Measurements from ENCODE around the gene NRTN. TPM values are rescaled to one million over a fixed set of nuclear protein-coding genes. Genes with fewer than 3 reads are reported as not detected.
"Not testable (repeated sequence)": the region's sequence is repeated elsewhere in the genome, so short reads cannot be mapped to it uniquely, and the experiment has no call there.

The NRTN gene
- polyA plus RNA-seq, 12 donors, result 0.14 to 4.2 (median 0.33) TPM; not detected in 3

DNA sequence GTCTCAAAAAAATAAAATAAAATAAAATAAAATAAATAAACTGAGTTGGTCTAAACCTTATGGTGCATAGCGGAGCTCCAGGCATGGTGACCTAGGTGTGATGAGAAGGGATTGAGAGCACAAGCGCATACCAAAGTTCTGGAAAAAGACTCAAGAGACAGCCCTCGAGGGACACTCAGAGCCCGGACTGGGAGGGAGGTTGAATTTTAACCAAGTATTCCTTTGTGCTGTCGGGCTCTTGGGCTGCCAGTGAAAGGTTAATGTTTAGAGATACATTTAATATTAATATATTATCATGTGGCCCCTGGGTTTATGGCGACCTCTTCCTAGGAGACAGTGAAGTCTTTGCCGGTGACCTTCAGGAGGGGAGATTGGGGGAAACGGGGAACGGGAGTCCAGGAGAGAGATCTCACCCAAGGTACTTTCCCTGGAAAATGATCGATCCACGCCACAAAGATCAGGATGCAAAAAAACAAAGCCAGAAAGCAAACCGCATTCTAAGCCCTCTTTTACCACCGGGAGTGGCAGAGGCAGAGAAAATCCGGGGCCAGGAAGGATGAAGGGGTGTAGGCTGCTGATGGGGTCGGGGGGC lies 33.0 kb downstream of the NRTN start:
- no peak for DNase-seq

DNA sequence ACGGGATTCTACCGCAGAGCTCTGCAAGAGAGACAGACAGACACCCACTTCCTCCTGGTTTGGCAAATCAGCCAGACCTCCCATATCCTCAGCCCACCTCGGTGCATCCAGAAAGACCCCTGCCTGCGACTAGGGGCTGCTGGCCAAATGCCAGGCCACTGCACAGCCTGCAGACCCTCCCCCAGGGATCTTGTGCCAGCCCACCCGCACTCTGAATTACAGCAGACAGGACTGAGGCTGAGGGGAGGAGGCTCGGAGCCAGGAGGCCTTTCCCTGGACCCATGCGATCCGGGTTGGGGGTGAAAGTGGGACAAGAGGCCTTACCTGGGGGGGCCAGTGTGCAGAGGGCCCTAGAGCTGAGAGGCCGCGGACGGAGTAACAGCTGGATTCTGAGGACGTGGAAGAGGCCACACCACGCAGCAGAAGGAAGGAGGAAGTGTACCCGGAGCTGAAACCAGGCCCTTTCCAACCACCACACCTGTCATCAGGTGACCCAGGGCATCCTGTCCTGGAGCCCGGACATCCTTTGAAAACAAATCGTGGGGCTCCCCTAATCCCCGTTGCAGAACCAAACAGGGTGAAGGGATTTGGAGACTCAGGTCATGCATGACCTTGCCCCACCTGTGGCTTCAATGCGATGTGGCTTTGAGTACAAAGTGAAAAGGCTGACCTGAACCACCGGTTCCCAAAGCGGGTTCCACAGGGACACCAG lies 33.6 kb downstream of the NRTN start:
- no peak for DNase-seq

DNA sequence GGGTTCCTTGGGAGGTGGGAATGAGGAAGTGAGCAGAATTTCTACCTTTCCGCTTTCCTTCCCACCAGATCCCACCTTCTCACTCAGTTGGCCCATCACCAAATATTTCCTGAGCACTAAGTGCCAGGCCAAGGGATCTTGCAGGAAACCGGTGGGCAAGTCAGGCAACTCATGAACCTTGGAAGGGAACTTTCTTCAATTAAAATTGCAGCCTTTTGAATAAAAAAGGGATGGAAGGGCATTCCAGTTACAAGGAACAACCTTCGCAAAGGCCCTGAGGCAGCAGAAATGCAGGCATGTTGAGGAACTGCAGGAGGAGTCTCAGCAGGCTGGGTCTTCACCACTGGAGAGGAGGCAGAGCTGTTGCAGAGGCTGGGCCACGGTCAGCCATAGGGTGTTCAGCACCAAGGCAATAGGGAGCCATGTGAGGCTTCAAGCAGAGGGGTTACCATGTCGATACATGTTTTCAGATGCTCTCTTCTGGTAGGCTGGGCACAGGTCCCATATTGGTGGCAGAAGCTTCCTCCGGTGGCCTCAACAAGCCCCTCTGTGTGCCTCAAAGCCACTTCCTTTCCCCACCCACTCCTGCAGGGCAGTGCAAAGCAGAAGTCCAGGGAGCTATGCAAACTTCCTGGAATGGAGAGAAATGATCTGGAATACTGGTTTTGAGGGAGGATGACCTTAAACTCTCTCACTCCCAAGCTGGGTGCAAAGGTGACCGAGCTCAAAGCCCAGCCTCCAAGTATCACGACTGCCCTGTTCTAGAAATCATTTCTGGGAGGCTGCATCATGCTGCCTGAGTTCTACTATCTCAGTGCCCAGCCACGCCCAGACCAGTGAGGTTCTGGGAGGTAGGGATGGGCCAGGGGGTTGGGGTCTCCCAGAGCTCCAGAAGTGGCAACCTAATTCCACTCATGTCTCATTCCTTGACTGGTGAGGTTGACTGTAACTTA lies 34.5 kb downstream of the NRTN start, which contains the start of gene FUT6:
TSS of gene FUT6 (minus strand) at position 638 of the 953 bp plus-strand sequence. CDS start 7,135 bp downstream, outside the sequence.
- DNase-seq, result no peak

DNA sequence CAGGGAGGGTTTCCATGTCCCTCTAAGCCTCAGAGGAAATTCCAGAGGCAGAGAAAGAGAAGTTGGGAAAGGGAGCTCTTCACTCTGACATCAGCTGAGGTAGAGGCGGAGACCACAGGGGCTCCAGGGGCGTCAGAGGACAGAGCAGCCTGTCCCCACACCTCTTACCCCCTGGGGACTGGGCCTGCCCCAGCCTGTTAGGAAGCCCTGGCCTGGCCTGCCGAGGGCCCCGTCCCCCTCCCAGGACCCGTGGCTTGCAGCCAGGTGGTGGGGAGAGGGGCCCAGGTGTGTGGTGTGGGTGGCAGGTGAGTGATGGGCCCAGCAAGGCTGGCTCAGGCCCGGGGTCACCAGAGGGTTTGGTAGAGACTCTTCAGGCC lies 36.9 kb downstream of the NRTN start:
- DNase-seq, result not testable (repeated sequence)

DNA sequence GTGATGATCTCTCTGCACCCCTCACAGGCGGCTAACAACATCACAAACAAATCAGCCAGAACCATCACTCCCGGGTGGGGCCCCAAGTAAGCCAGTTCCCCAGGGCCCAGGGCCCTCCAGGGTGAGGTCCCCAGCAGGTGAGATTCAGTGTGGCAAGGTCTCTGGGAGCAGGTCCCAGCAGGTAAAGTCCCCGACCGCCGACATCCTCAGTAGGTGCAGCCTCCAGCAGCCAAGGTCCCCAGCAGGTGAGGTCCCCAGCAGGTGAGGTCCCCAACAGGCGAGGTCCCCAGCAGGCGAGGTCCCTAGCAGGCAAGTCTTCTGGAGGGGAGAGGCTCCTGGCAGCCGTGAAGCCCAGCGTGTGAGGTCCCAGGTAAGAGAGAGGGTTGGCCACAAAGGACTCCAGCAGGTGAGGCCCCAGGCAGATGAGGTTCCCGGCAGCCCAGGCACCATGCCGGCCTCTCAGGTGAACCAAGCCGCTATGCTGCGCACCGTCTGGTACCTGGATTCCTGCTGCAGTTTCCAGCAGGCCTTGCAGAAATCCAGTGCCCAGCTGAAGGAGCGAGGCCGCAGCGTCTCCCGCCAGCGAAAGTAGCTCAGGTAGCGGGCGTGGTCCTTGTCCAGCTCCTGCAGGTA lies 38.5 kb downstream of the NRTN start:
- no peak for DNase-seq

DNA sequence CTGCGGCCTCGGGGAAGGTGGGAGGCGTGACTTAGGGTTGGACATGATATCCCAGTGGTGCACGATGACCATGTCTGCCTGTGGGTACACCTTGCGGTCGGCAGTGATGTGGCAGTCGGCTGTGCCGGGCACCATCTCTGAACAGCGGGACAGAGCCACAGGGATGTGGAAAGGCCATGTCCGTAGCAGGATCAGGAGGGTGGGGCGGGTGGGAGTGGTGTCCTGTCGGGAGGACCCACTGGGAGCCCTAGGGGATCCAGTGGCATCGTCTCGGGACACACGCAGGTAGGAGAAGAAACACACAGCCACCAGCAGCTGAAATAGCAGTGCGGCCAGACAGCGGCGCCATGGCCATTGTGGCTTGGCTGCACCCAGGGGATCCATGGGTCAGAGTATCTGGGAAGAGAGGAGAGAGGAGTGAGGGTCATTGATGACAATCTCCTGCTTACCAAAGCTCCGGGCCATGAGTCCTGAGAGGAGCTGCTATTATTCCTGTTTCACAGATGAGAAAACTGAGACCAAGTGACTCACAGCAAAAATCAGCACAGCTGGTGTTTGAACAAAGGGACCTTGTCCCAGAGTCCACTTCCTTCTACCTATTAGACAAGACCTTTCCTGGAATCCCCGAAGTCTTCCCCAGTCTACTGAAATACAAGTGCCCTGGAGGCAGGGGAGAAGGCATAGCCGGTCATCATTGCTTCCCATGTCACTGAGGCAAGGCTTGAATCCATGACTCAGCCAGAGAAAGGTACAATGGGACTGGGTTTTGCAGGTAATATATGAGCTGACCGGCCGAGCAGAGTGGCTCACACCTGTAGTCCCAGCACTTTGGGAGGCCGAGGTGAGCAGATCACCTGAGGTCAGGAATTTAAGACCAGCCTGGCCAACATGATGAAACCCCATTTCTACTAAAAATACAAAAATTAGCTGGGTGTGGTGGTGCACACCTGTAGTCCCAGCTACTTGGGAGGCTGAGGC lies 39.9 kb downstream of the NRTN start:
- DNase-seq, result no peak

DNA sequence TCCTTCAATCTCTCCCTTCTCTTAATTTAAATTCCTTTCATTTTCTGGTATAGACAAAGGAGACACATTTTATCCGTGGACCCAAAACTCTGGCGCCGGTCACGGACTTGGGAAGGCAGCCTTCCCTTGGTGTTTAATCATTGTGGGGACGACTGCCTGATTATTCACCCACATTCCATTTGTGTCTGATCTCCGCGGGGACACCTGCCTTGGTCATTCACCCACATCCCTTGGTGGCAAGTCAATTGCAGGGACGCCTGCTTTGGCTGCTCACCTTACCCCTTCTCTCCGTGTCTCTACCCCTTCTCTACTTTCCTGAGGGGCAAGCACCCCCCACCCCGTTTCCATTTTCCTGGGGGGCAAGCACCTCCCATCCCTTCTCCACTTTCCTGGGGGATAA lies 43.0 kb downstream of the NRTN start:
- DNase-seq, result not testable (repeated sequence)

DNA sequence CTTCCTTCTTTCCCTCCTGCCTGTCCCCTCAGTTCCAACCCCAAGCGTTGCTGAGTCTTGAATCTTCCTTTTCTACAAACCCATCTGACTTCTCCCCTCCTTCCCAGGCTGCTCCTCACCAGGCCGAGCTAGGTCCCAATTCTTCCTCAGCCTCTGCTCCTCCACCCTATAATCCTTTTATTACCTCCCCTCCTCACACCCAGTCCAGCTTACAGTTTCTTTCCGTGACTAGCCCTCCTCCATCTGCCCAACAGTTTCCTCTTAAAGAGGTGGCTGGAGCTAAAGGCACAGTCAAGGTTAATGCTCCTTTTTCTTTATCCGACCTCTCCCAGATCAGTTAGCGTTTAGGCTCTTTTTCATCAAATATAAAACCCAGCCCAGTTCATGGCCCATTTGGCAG lies 43.8 kb downstream of the NRTN start:
- DNase-seq, result not testable (repeated sequence)

DNA sequence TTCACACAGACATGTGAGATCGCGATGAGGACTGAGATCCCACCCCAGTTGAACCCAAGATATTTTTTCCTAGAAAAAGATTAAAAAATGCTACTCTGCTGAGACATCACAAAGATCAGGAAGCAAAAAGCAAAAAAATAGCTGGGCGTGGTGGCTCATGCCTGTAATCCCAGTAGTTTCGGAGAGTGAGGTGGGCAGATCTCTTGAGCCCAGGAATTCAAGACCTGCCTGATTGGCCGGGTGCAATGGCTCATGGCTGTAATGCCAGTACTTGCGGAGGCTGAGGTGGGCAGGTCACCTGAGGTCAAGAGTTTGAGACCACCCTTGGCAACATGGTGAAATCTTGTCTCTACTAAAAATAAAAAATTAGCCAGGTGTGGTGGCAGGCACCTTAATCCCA lies 45.3 kb downstream of the NRTN start:
- no peak for DNase-seq

DNA sequence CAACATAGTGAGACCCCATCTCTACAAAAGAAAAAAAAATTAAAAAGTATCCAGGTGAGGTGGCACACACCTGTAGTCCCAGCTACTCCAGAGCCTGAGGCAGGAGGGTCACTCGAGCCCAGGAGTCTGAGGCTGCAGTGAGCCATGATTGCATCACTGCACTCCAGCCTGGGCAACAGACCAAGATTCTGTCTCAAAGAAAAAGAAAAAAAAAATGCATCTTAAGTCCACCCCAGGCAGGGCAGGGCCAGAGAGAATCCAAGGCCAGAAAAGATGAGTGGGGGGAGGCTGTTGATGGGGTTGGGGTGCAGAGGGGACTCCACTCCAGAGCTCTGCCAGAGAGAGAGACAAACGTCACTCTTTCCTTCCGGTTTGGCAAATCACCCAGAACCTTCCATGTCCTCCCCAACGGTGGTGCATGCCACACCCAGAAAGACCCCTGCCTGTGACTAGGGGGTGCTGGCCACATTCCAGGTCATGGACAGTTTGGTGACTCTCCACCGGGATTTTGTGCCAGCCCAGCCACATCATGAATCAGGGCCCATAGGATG lies 46.0 kb downstream of the NRTN start:
- DNase-seq, result no peak

DNA sequence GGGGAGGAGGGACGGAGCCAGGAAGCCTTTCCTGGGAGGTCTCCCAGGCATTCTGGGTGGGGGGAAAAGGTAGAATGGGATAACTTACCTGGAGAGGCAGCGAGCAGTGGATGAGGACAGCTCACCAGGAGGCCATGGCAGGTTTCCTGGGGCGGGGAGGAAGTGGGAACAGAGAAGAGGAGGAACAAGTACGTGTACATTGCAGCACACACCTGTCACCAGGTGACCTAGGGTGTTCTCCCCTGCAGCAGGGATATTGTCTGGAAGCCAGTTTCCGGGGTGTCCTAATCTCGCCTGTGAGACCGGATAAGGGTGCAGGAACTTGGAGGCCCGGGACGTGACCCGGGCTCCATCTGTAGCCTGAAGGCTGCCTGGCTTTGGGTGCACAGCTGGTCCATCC lies 46.4 kb downstream of the NRTN start, which contains the start of gene FUT3:
TSS of gene FUT3 (minus strand) at position 148 of the 400 bp plus-strand sequence.
- no peak for DNase-seq

DNA sequence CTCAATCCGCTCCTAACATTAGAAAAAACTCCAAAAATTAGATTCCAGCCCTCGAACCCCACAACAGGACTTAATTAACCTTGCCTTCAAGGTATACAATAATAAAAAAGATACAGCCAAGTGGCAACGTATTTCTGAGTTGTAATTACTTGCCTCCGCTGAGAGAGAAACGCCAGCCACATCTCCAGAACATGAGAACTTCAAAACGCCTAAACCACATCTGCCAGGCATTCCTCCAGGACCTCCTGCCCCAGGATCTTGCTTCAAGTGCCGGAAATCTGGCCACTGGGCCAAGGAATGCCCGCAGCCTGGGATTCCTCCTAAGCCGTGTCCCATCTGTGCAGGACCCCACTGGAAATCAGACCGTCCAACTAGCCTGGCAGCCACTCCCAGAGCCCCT lies 49.3 kb downstream of the NRTN start:
- not testable (repeated sequence) for DNase-seq

DNA sequence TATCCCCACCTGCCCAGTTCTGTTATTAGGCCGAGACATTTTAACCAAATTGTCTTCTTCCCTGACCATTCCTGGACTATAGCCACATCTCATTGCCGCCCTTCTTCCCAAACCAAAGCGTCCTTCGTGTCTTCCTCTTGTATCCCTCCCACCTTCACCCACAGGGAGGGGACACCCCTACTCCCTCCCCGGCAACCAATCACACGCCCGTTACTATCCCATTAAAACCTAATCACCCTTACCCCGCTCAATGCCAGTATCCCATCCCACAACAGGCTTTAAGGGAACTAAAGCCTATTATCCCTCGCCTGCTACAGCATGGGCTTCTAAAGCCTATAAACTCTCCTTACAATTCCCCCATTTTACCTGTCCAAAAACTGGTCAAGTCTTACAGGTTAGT lies 50.3 kb downstream of the NRTN start:
- not testable (repeated sequence) for DNase-seq

DNA sequence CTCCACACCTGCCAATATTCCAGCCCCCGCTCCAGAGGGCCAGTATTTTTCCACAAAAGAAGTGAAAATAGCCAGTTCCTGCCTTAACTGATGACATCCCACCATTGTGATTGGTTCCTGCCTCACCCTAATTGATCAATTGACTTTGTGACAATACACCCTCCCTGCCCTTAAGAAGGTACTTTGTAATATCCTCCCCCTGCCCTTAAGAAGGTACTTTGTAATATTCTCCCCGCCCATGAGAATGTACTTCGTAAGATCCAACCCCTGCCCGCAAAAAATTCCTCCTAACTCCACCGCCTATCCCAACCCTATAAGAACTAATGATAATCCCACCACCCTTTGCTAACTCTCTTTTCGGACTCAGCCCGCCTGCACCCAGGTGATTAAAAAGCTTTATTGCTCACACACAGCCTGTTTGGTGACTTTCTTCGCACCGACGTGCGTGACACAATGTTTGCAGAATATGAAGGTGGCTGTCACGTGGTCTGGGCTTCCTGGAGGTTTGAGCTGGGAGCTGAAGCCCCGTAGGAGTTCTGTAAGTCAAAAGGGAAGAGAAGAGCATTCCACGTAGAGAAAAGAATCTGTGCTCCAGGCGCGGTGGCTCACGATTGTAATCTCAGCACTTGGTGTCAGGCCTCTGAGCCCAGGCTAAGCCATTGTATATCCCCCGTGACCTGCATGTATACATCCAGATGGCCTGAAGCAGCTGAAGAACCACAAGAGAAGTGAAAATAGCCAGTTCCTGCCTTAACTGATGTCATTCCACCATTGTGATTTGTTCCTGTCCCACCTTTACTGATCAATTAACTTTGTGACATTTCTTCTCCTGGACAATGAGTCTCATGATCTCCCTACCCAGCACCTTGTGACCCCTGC lies 52.6 kb downstream of the NRTN start:
- no peak for DNase-seq

DNA sequence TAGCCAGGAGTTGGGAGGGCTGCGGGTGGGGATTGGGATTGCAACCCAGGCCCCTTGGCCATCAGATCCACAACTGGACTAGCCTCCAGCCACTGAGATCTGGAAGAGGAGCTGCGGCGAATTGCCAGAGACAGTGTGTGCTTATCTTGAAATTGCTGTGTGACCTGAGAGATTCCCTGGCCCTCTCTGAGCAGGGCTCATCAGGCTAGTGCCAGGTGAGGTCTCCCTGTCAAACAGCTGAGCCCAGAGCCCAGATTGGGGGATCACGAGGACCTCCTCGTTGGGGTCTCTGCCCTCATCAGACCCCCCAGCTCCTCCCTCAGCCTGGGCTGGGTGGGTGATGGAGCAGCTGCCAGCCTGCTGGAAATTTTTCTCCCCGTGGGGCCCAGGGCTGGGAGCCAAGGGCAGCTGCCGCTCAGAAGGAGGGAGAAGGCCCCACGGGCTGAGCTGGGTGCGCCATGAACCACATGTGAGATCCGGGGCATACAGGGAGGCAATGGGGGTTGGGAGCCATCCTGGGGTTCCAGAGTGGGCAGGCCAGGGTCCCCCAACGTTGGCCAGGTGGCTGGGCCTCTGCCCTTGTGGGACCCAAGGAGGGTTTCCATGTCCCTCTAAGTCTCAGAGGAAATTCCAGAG lies 58.3 kb downstream of the NRTN start:
- no peak for DNase-seq

DNA sequence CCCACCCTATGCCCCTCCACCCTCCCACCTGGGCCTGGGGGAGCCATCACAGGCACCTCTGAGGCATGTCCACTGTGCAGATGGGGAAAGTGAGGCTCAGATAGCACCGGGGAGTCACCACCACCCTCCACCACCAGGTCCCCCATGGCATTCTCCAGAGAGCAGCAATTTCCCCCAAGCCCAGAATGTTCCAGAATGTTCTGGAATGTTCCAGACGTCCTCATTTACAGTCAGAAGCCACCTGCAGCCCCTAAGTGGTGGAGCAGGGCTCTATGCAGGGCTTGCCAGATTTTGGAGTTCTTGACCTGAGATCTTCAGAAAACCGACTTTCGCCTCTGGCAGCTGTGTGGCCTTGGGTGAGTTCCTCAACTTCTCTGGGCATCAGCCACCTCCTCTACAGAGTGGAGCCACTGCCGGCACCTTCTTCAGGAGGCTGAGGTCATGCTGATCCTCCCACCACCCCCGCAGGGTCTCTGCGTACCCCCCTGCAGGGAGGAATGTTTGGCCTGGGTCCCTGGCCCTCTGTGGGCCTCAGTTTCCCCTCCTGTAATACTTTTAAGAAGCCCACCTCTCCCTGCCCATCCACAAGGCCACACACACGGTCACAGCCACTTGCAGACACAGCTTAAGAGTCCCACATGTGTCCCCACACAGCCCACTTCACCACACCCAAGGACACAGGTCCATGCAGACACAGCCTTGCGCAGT lies 59.3 kb downstream of the NRTN start:
- DNase-seq, result no peak

DNA sequence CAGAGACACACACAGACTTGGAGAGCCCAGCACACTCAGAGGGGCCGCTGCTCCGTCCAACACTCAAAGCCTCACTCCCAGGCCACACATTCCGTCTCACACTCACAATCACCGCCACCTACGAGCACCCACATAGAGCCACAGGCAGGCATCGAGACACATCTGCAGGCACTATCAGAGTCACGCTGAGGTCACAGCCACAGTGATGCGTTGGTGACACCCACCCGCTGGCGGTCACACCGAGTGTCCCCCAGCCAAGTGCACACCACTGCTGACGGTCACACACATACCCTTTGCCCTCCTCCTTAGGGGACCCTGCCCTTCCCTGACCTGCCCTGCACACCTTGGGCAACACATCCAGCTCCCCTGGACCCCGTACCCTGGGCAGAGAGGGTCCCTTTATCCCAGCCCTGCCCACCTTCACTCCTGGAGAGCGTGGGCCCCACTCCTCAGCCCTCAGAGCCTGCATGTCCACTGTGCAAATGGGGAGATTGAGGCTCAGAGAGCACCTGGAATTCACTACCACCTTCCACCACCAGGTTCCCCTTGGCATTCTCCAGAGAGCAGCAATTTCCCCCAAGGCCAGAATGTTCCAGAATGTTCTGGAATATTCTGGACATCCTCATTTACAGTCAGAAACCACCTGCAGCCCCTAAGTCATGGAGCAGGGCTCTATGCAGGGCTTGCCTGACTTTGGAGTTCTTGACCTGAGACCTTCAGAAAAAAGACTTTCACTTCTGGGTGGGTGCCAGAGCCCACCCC lies 60.0 kb downstream of the NRTN start:
- DNase-seq, result no peak

All from muscle of arm (tissue), 12 donors.